Mucosa of descending colon (tissue), 3 donors: ENCODE data around the gene ACOX2. TPM values are rescaled to one million over a fixed set of nuclear protein-coding genes. Genes with fewer than 3 reads are reported as not detected.

ENCODE experiments used
- ATAC-seq: fragments of 200-7000 bp; cut with Tn5 transposase; one replicate; pipeline ENCODE4 v1.9.1; 2020; ENCODE audit warnings: mild to moderate bottlenecking, moderate library complexity
- DNase-seq, 3 donors: peaks; one replicate each; pipeline ENCODE4 v3.0.0-alpha.2; 2020
- H3K36me3 ChIP-seq: fragments of 200-600 bp; one replicate; pipeline ENCODE4 v1.8.0; 2021; ENCODE audit warnings: low read depth, mild to moderate bottlenecking
- H3K4me1 ChIP-seq: fragments of 200-600 bp; one replicate; pipeline ENCODE4 v1.8.0; 2021; ENCODE audit warnings: low read depth, mild to moderate bottlenecking
- H3K4me3 ChIP-seq: fragments of 200-600 bp; one replicate; pipeline ENCODE4 v1.8.0; 2021; ENCODE audit warnings: mild to moderate bottlenecking
- H3K9me3 ChIP-seq: fragments of 200-600 bp; one replicate; pipeline ENCODE4 v1.8.0; 2021; ENCODE audit warnings: mild to moderate bottlenecking
- CTCF ChIP-seq: fragments of 200-600 bp; IDR thresholded peaks from one replicate; pipeline ENCODE4 v1.8.0; 2022; ENCODE audit warnings: antibody characterized with exemption, mild to moderate bottlenecking
- intact Hi-C, 2 donors: fragments of 100-400 bp; cut with DNase I in 1 of 2; cut with micrococcal nuclease in 1 of 2; formaldehyde crosslinking; loops; one replicate each; pipeline versions ENCODE4 v1.11.0 to v1.11.1; 2022; cut with DNase I, micrococcal nuclease
- total RNA-seq, 3 donors: library from RNA; stranded (reverse); fragmentation: NEBNext Ultra II Directional in 2 of 3; extraction: Animal tissue kit (Norgen Biotek cat#: 25700) in 2 of 3; gene quantifications; one replicate each; pipeline versions ENCODE4 v1.2.1 to v1.2.4, GENCODE V29; 2021 to 2023
- donor health status: DM: no; HTN: no; CAD: no; lungs with moderate emphysema.
- donor health status: DM: no; HTN: no; CAD: no.
- donor health status: DM: no; HTN: yes; CAD: no.

Gene ACOX2
- total RNA-seq, 3 donors from 2014 or later = 34.8 to 51.2 (median 48.9) TPM

- ATAC-seq (no peak), DNase-seq (no peak)
- TF ChIP-seq CTCF = no peak
- intact Hi-C loops = no loop called here
- H3K4me1 ChIP-seq = no peaks in the 10 kb centered on the region
- no peaks in the 10 kb centered on the region for H3K9me3 ChIP-seq
- H3K4me3 ChIP-seq = no peak overlapping the region
- H3K36me3 ChIP-seq = no peaks in the 10 kb centered on the region
Measured at GRCh38 chr3:58507356-58508078, 29.5 kb downstream of the ACOX2 start.

- DNase-seq (no peak), ATAC-seq (no peak)
- no peak overlapping the region for H3K4me3 ChIP-seq
- no peaks in the 10 kb centered on the region for H3K9me3 ChIP-seq
- intact Hi-C loops = no loop called here
- no peak for TF ChIP-seq CTCF
- H3K4me1 ChIP-seq = no peaks in the 10 kb centered on the region
- no peaks in the 10 kb centered on the region for H3K36me3 ChIP-seq
Measured at GRCh38 chr3:58502872-58503271, 34.1 kb downstream of the ACOX2 start.

GRCh38 chr3:58497097-58497496 is 39.9 kb downstream of the ACOX2 start:
- intact Hi-C loops = no loop called here
- no peak for ATAC-seq
- H3K4me3 ChIP-seq = no peak overlapping the region
- no peaks in the 10 kb centered on the region for H3K36me3 ChIP-seq
- no peak for DNase-seq
- no peak for TF ChIP-seq CTCF
- no peaks in the 10 kb centered on the region for H3K9me3 ChIP-seq
- H3K4me1 ChIP-seq = peaks cover 12% of the 10 kb centered on the region

- intact Hi-C loops = no loop called here
- H3K36me3 ChIP-seq = no peaks in the 10 kb centered on the region
- ATAC-seq = no peak
- H3K4me3 ChIP-seq = no peak overlapping the region
- H3K4me1 ChIP-seq = peaks cover 12% of the 10 kb centered on the region
- no peak for TF ChIP-seq CTCF
- DNase-seq = no peak
- H3K9me3 ChIP-seq = no peaks in the 10 kb centered on the region
Measured at GRCh38 chr3:58496206-58496857, 40.7 kb downstream of the ACOX2 start.

- DNase-seq (no peak), ATAC-seq (no peak)
- H3K4me1 ChIP-seq = peaks cover 12% of the 10 kb centered on the region
- no peak overlapping the region for H3K4me3 ChIP-seq
- no peak for TF ChIP-seq CTCF
- no peaks in the 10 kb centered on the region for H3K9me3 ChIP-seq
- intact Hi-C loops = no loop called here
- no peaks in the 10 kb centered on the region for H3K36me3 ChIP-seq
Measured at GRCh38 chr3:58495101-58495500, 41.9 kb downstream of the ACOX2 start.
